Measurements from ENCODE around the gene ESRRG.
A peak's percentile ranks its signal among the peaks of the same experiment; 100 is the strongest.

The ESRRG gene

GRCh38 chr1:216560527-216560926 is 162.7 kb downstream of the ESRRG start:
- DNase-seq = no peak

GRCh38 chr1:216559359-216559758 is 163.9 kb downstream of the ESRRG start:
- DNase-seq = no peak

- DNase-seq = no peak
Measured at GRCh38 chr1:216555653-216556052, 167.6 kb downstream of the ESRRG start.

- DNase-seq = no peak
Measured at GRCh38 chr1:216554934-216555333, 168.3 kb downstream of the ESRRG start.

- no peak for DNase-seq
Measured at GRCh38 chr1:216553766-216554165, 169.5 kb downstream of the ESRRG start.

GRCh38 chr1:216553040-216553439 is 170.2 kb downstream of the ESRRG start:
- DNase-seq = no peak

GRCh38 chr1:216549796-216550195 is 173.4 kb downstream of the ESRRG start:
- no peak for DNase-seq

GRCh38 chr1:216542741-216543140 is 180.5 kb downstream of the ESRRG start:
- no peak for DNase-seq

- DNase-seq = no peak
Measured at GRCh38 chr1:216542263-216542662, 181.0 kb downstream of the ESRRG start.

GRCh38 chr1:216535751-216536150 is 187.5 kb downstream of the ESRRG start:
- DNase-seq = no peak

- DNase-seq = no peak
Measured at GRCh38 chr1:216535059-216535458, 188.2 kb downstream of the ESRRG start.

GRCh38 chr1:216533776-216534175 is 189.5 kb downstream of the ESRRG start:
- no peak for DNase-seq

GRCh38 chr1:216532251-216532798 is 190.9 kb downstream of the ESRRG start:
- DNase-seq = no peak

- DNase-seq = peak; percentile 37 to 40
Measured at GRCh38 chr1:216531263-216532239, 191.7 kb downstream of the ESRRG start.

GRCh38 chr1:216529851-216530250 is 193.4 kb downstream of the ESRRG start:
- peak in 1 of 2 experiments; percentile 10 for DNase-seq

- peak; percentile 81 to 90 for DNase-seq
Measured at GRCh38 chr1:216528816-216529215, 194.4 kb downstream of the ESRRG start.

GRCh38 chr1:216523449-216524190 is 199.6 kb downstream of the ESRRG start:
- DNase-seq = no peak

GRCh38 chr1:216523043-216523442 is 200.2 kb downstream of the ESRRG start:
- DNase-seq = no peak

- DNase-seq = no peak
Measured at GRCh38 chr1:216521477-216521876, 201.8 kb downstream of the ESRRG start.

GRCh38 chr1:216518844-216519627 is 204.2 kb downstream of the ESRRG start:
- no peak for DNase-seq

GRCh38 chr1:216502528-216503162 is 220.6 kb downstream of the ESRRG start:
- peak; percentile 33 to 44 for DNase-seq
